Neural crest cell (in vitro differentiated cells): ENCODE data around the gene PRORP. TPM values are rescaled to one million over a fixed set of nuclear protein-coding genes. Genes with fewer than 3 reads are reported as not detected.

Source experiments
- DNase-seq: peaks from one replicate; pipeline ENCODE4 v3.0.0; 2021; ENCODE audit warnings: low read depth, mixed read lengths, low spot score
- H3K27ac Mint-ChIP-seq: one replicate; pipeline ENCODE4 v1.8.0; 2021; ENCODE audit warnings: mild to moderate bottlenecking, mixed read lengths; ENCODE audit not compliant: unreplicated experiment
- H3K27me3 Mint-ChIP-seq: 2 replicates; pipeline ENCODE4 v1.8.0; 2021; ENCODE audit warnings: low read depth, mild to moderate bottlenecking, mixed read lengths
- H3K36me3 Mint-ChIP-seq: 2 replicates; pipeline ENCODE4 v1.8.0; 2021; ENCODE audit warnings: low read depth, mild to moderate bottlenecking, mixed read lengths
- H3K4me1 Mint-ChIP-seq: 2 replicates; pipeline ENCODE4 v1.8.0; 2021; ENCODE audit warnings: mixed read lengths
- H3K4me3 Mint-ChIP-seq: one replicate; pipeline ENCODE4 v1.8.0; 2021; ENCODE audit warnings: mild to moderate bottlenecking, mixed read lengths
- H3K9me3 Mint-ChIP-seq: 2 replicates; pipeline ENCODE4 v1.8.0; 2021; ENCODE audit warnings: mixed read lengths
- total RNA-seq: library from RNA; stranded (reverse); gene quantifications from 2 replicates; pipeline ENCODE4 v1.2.1, GENCODE V29; 2021
- TF ChIP-seq, protein P1 (sequence below): fragments of 200-600 bp; sonication (generic); conservative IDR thresholded peaks from 2 replicates; pipeline ENCODE4 v1.5.0; 2021; ENCODE audit warnings: antibody characterized with exemption, mild to moderate bottlenecking

PRORP gene
- total RNA-seq, 1 donor from 2014 or later, result 46.6 TPM

DNA sequence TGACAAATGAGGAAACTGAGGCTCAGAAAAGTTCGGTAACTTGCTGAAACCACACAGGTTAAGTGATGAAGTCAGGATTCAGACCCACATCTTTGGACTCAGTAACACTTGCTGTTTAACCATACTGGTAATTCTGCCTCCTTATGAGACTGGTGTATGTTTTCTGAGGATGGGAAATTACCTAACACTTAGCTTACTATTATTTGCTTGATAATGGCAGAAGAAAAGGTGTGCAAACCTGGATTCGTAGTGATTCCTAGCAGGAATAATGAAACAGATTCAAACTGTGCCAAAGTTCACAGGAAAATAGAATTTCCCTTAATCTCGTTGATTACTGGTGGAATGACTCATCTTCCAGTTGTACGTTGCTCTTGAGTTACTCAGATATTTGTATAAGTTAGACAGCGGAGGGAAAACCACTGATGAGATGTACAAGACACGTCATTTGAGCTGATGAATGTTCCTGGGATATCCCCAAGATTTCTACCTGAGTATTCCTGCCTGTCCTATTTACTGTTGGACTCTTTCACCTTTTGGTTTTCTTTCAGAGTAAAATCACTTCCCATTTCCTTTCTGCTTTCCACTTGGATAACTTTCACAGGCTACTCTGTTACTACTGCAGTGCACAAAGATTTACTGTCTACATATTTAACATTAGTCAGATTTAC, 37.5 kb downstream of the PRORP start:
- no peak overlapping the region for H3K27ac Mint-ChIP-seq

DNA sequence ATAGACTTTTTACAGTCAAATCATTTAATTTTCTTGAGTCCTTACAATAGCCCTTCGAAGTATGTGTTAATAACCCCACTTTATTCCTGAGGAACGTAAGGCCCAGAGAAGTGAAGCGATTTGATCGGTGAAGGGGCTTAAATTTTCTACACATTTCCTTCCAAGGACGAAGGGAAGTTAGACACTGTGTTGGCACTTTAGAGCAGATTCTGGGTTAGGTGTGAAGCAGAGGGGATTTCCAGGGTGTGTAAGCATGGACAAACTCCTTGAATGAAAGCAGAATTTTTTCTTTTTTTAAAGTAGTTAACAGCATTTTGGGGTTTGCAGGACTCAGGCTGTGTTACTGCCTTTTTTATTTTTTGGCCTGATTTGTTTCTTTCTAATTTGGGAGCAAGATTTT, 38.9 kb downstream of the PRORP start:
- no peak for DNase-seq
- TF ChIP-seq, protein P1, sequence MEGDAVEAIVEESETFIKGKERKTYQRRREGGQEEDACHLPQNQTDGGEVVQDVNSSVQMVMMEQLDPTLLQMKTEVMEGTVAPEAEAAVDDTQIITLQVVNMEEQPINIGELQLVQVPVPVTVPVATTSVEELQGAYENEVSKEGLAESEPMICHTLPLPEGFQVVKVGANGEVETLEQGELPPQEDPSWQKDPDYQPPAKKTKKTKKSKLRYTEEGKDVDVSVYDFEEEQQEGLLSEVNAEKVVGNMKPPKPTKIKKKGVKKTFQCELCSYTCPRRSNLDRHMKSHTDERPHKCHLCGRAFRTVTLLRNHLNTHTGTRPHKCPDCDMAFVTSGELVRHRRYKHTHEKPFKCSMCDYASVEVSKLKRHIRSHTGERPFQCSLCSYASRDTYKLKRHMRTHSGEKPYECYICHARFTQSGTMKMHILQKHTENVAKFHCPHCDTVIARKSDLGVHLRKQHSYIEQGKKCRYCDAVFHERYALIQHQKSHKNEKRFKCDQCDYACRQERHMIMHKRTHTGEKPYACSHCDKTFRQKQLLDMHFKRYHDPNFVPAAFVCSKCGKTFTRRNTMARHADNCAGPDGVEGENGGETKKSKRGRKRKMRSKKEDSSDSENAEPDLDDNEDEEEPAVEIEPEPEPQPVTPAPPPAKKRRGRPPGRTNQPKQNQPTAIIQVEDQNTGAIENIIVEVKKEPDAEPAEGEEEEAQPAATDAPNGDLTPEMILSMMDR, result no peak
- Mint-ChIP-seq H3K4me1 (no peaks in the 10 kb centered on the region), H3K27ac (no peak overlapping the region), H3K9me3 (no peaks in the 10 kb centered on the region), H3K4me3 (no peak overlapping the region), H3K27me3 (no peaks in the 10 kb centered on the region), H3K36me3 (no peaks in the 10 kb centered on the region)

More for the DNA sequence above, 37.5 kb downstream of the PRORP start:
- H3K36me3 Mint-ChIP-seq, result no peaks in the 10 kb centered on the region
- H3K27me3 Mint-ChIP-seq, result no peaks in the 10 kb centered on the region
- no peaks in the 10 kb centered on the region for H3K9me3 Mint-ChIP-seq
- H3K4me1 Mint-ChIP-seq, result no peaks in the 10 kb centered on the region
- no peak for DNase-seq
- no peak overlapping the region for H3K4me3 Mint-ChIP-seq
- TF ChIP-seq, protein P1, result no peak

DNA sequence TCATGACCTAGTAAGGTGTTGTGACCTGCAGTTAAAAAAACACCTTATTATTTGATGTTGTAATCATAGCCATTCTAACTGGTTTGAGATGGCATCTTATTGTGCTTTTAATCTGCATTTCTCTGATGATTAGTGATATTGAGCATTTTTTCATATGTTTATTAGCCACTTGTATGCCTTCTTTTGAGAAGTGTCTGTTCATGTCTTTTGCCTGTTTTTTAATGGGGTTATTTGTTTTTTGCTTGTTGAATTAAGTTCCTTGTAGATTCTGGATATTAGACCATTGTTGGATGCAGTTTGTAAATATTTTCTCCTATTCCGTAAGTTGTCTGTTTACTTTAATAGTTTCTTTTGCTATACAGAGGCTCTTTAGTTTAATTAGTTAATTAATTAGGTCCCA, 41.0 kb downstream of the PRORP start:
- TF ChIP-seq, protein P1, result no peak
- peaks cover 2% of the 10 kb centered on the region for H3K9me3 Mint-ChIP-seq
- H3K27ac Mint-ChIP-seq, result no peak overlapping the region
- peaks cover 11% of the 10 kb centered on the region for H3K36me3 Mint-ChIP-seq
- H3K27me3 Mint-ChIP-seq, result no peaks in the 10 kb centered on the region
- no peak for DNase-seq
- no peak overlapping the region for H3K4me3 Mint-ChIP-seq
- H3K4me1 Mint-ChIP-seq, result no peaks in the 10 kb centered on the region

DNA sequence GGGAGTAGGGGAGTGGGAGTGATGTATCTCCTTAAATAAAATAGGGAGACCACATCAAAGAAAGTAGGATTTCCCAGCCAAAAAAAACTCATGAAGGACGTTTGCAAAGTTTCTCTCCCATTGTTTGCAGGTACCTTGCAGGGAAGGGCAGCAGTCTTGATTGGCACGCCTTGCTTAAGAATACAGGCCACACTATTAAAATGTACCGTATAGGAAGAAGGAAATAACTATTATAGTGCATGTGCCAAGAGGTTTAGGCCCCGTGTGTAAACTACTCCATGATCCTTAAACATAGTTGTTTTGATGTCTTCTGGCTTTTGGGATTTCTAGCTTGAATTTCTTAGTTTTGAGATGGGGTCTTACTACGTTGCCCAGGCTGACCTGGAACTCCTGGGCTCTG, 42.5 kb downstream of the PRORP start:
- Mint-ChIP-seq H3K27me3 (no peaks in the 10 kb centered on the region), H3K4me1 (no peaks in the 10 kb centered on the region), H3K27ac (no peak overlapping the region), H3K36me3 (peaks cover 19% of the 10 kb centered on the region), H3K9me3 (peaks cover 6% of the 10 kb centered on the region), H3K4me3 (no peak overlapping the region)
- TF ChIP-seq, protein P1, result no peak
- no peak for DNase-seq

DNA sequence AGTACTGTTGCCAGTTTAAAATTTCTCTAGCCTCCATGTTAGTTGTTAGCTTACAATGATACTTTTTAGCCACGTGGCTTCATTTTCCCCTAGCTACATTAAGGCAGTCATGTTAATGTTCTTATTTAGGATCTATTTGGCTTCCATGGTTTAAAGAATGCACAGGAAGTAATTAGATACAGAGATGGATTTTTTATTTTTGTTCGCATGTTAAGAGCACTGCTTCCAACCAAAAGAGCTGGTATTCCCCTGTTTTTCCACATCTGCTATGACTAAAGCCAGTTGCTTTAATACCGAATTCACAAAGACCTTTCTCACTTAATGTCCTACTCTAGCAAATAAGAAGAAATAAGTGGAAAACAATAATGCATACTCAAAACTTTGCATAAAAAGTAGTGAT, 45.1 kb downstream of the PRORP start:
- Mint-ChIP-seq H3K4me3 (no peak overlapping the region), H3K4me1 (no peaks in the 10 kb centered on the region), H3K27ac (no peak overlapping the region), H3K27me3 (no peaks in the 10 kb centered on the region), H3K9me3 (peaks cover 6% of the 10 kb centered on the region), H3K36me3 (peaks cover 23% of the 10 kb centered on the region)
- DNase-seq, result no peak
- TF ChIP-seq, protein P1, result no peak

Other genes with a start within 250 kb of the PRORP start
- gene BAZ1A, start 247.2 kb upstream of the PRORP start, total RNA-seq, result 50.2 and 56.3 TPM in 2 replicates
- gene SRP54, start 139.6 kb upstream of the PRORP start, total RNA-seq, result 43.1 and 46.8 TPM in 2 replicates
- 27.4 and 28.0 TPM in 2 replicates for gene FAM177A1, start 76.3 kb upstream of the PRORP start, total RNA-seq
- gene PPP2R3C, start 562 bp upstream of the PRORP start, total RNA-seq, result 55.4 TPM in 2 replicates
- gene PSMA6, start 169.8 kb downstream of the PRORP start, total RNA-seq, result 220 and 229 TPM in 2 replicates